ENCODE data around the gene UVSSA. TPM values are rescaled to one million over a fixed set of nuclear protein-coding genes. Genes with fewer than 3 reads are reported as not detected.
A peak's percentile ranks its signal among the peaks of the same experiment; 100 is the strongest.

Gene UVSSA
- total RNA-seq, 1 donor from 2014 or later = 32.4 TPM

DNA sequence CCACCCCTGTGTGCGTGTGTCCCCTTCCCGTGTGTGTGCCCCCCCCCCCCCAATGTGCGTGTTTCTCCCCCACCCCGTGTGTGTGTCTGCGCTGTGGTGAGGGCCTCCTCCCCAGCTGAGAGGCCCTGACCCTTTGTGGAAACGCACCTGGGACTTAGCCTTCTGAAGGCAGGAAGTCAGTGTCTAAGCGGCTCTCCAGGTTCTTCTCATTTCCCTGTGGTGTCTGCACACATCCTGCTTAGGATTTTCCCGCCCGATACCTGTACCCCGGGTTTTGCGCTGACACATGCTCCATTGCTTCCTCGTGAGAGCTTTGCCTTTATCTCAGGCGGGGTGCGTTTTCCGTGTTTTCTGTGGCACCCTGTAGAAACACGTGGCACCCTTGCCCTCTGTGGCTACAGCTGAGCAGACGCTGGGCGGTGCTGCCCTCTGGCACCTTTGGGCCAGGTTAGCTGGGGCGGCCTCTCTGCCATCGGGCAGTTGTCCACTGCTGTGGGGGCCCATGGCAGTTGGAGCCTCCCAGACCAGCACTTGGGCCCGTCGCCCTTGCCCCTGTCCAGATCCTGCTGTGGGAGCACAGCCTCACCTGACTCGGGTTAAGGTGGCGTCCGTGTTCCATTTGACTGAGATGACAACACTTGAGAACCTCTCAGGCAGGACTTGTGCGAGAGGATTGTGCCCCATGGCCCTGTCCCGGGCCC lies 31.0 kb upstream of the UVSSA start:
- H3K27ac Mint-ChIP-seq = no peak overlapping the region
- no peaks in the 10 kb centered on the region for H3K9me3 Mint-ChIP-seq
- H3K27me3 Mint-ChIP-seq = no peaks in the 10 kb centered on the region
- no peak overlapping the region for H3K4me3 Mint-ChIP-seq
- peaks cover 32% of the 10 kb centered on the region for H3K36me3 Mint-ChIP-seq
- no peaks in the 10 kb centered on the region for H3K4me1 Mint-ChIP-seq (ENCODE audit: unreplicated experiment)
- TF ChIP-seq, protein P1, sequence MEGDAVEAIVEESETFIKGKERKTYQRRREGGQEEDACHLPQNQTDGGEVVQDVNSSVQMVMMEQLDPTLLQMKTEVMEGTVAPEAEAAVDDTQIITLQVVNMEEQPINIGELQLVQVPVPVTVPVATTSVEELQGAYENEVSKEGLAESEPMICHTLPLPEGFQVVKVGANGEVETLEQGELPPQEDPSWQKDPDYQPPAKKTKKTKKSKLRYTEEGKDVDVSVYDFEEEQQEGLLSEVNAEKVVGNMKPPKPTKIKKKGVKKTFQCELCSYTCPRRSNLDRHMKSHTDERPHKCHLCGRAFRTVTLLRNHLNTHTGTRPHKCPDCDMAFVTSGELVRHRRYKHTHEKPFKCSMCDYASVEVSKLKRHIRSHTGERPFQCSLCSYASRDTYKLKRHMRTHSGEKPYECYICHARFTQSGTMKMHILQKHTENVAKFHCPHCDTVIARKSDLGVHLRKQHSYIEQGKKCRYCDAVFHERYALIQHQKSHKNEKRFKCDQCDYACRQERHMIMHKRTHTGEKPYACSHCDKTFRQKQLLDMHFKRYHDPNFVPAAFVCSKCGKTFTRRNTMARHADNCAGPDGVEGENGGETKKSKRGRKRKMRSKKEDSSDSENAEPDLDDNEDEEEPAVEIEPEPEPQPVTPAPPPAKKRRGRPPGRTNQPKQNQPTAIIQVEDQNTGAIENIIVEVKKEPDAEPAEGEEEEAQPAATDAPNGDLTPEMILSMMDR (conservative IDR thresholded peaks at IDR 0.05) = no peak
- DNase-seq (ENCODE audit: extremely low spot score, unreplicated experiment) = no peak

DNA sequence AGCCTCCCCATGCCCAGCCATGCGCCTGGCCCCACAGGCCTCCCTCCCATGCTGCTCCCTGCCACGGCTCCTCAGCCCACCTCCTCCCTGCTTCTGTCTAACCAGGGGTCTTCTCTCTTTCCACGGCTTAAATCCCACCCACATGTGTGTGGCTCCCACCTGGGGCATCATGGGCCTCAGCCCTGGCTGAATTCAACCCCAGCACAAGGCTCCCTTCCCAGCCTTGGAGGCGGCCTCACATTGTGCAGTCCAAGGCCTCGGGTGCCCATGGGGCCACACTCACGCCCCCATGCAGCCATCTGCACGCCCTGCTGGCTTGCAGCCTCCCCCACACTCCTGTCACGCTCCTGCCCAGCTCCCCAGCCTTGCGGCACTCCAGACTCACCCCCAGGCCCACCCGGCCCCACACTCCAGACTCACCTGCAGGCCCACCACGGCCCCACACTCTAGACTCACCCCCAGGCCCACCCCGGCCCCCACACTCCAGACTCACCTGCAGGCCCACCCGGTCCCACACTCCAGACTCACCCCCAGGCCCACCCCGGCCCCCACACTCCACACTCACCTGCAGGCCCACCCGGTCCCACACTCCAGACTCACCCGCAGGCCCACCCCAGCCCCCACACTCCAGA lies 30.4 kb upstream of the UVSSA start:
- Mint-ChIP-seq H3K36me3 (peaks cover 38% of the 10 kb centered on the region), H3K4me3 (no peak overlapping the region), H3K27ac (no peak overlapping the region), H3K27me3 (no peaks in the 10 kb centered on the region), H3K4me1 (ENCODE audit: unreplicated experiment) (no peaks in the 10 kb centered on the region), H3K9me3 (no peaks in the 10 kb centered on the region)
- DNase-seq (ENCODE audit: extremely low spot score, unreplicated experiment) = no peak
- TF ChIP-seq, protein P1 (conservative IDR thresholded peaks at IDR 0.05) = no peak

DNA sequence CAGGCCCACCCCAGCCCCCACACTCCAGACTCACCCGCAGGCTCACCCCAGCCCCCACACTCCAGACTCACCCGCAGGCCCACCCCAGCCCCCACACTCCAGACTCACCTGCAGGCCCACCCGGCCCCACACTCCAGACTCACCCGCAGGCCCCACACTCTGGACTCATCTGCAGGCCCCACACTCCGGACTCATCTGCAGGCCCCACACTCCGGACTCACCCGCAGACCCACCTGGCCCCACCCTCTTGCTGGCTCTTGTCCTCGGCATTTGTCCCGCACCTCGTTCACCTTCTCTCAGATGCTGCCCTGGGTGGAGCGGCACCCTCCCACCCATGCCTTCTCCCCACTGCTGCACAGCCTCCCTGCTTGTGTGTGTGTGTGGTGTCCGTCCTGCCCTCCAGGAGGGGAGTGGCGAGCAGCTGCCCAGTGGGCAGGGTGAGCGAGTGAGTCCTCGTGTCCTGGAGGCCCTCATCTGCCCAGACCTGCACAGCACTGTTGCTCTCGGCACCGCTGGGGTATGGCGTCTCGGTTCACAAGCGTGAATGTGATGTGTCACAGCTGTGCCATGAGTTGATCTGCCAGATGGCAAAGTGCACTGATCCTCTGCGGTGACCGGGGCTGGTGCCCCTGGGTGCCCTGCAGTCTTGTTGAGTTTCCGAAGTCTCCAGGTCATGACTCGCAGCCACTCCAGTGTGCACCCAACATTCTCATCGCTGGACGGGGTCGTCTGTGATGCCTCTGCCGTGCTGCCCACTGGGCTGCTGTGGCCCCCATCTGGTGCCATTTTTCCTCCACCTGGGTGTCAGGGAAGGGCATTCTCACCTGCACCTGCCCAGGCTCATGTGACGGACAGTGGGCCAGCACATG lies 29.6 kb upstream of the UVSSA start:
- Mint-ChIP-seq H3K27ac (no peak overlapping the region), H3K27me3 (no peaks in the 10 kb centered on the region), H3K36me3 (peaks cover 38% of the 10 kb centered on the region), H3K9me3 (no peaks in the 10 kb centered on the region), H3K4me3 (no peak overlapping the region), H3K4me1 (ENCODE audit: unreplicated experiment) (no peaks in the 10 kb centered on the region)
- DNase-seq (ENCODE audit: extremely low spot score, unreplicated experiment) = no peak
- TF ChIP-seq, protein P1 (conservative IDR thresholded peaks at IDR 0.05) = no peak

DNA sequence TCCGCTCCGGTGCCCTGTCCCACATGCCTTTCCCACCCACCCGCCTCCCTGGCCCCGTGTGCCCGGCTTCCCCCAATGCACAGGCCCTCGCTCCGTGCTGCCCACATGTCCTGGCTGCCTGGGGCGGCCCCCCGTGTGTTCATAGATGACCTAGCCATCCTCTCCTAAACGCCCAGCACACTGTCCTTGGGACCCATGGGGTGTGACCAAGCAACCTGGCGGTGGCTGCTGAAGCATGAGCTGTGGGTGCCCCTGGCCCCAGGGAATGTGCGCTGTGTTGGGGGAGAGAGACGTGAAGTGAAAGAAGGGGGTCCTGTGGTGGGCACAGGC lies 29.0 kb upstream of the UVSSA start:
- no peak for DNase-seq (ENCODE audit: extremely low spot score, unreplicated experiment)
- H3K9me3 Mint-ChIP-seq = no peaks in the 10 kb centered on the region
- H3K27me3 Mint-ChIP-seq = no peaks in the 10 kb centered on the region
- H3K27ac Mint-ChIP-seq = peak overlapping the region; percentile 46
- H3K4me1 Mint-ChIP-seq (ENCODE audit: unreplicated experiment) = no peaks in the 10 kb centered on the region
- TF ChIP-seq, protein P1 (conservative IDR thresholded peaks at IDR 0.05) = no peak
- H3K4me3 Mint-ChIP-seq = no peak overlapping the region
- peaks cover 37% of the 10 kb centered on the region for H3K36me3 Mint-ChIP-seq

DNA sequence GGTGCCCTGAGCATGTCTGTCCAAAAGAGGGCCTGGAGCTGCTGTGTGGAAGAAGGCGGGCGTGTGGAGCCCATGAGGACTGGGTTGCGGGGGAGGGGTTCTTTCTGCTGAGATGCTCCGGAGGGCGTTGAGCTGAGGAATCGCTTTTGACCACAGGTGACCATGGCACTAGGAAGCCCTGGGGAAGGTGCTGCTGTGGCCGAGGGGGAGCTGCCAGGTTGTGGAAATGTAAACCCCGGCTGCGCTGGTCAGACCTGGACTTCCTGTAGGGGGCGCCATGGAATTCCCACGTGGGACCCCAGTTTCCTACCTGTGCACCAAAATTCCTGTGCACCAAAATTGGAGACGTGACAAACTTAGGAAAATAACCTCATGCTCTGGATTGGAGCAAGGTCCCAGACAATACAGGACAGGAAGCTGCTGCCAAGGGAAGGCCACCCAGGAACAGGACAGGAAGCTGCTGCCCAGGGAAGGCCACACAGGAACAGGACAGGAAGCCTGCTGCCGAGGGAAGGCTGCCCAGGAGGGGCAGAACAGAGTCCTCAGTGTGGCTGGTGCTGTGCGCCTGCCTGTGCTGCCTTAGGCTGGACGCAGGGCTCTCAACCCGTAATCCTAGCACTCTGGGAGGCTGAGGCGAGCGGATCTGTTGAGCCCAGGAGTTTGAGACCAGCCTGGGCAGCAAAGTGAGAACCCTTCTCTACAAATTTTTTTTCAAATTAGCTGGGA lies 28.4 kb upstream of the UVSSA start:
- DNase-seq (ENCODE audit: extremely low spot score, unreplicated experiment) = no peak
- no peak overlapping the region for H3K4me3 Mint-ChIP-seq
- H3K27me3 Mint-ChIP-seq = no peaks in the 10 kb centered on the region
- peak overlapping the region; percentile 46 for H3K27ac Mint-ChIP-seq
- TF ChIP-seq, protein P1 (conservative IDR thresholded peaks at IDR 0.05) = peak; percentile 49
- H3K9me3 Mint-ChIP-seq = no peaks in the 10 kb centered on the region
- peaks cover 34% of the 10 kb centered on the region for H3K36me3 Mint-ChIP-seq
- no peaks in the 10 kb centered on the region for H3K4me1 Mint-ChIP-seq (ENCODE audit: unreplicated experiment)

All from type B pancreatic cell (in vitro differentiated cells).